HCT116 (cell line): ENCODE results near the gene NFIL3. TPM values are rescaled to one million over a fixed set of nuclear protein-coding genes. Genes with fewer than 3 reads are reported as not detected.

Source experiments
- ATAC-seq: fragments of 200-7000 bp; cut with Tn5 transposase; 2 replicates; pipeline ENCODE4 v1.9.1; 2020; ENCODE audit warnings: mild to moderate bottlenecking, moderate library complexity
- BruUV-seq: library from RNA; stranded (reverse); fragments of 400-500 nt; replicated peaks from 2 replicates; lab custom pipeline; 2021; lab: Mats Ljungman, UMichigan
- CTCF ChIA-PET: fragments of 300-600 bp; sonication (Branson Sonifier 250); formaldehyde crosslinking; loops from one replicate; lab custom pipeline; 2021; ENCODE audit warnings: antibody characterized with exemption; lab: Charles Lee
- POLR2A ChIA-PET: fragments of 300-600, 350-600 bp; sonication (Branson Sonifier 250); formaldehyde crosslinking; loops from one replicate; lab custom pipeline; 2021; ENCODE audit warnings: antibody characterized with exemption; lab: Charles Lee
- RAD21 ChIA-PET, 2 experiments: fragments of 300-600 bp; sonication (Branson Sonifier 250); formaldehyde crosslinking; loops; one replicate each; lab custom pipeline; 2023; ENCODE audit warnings: low total read pairs in 2 of 2; ENCODE audit not compliant: uncharacterized antibody in 2 of 2, unreplicated experiment in 2 of 2, low non-redundant PET in 1 of 2; lab: Charles Lee
- DNase-seq: peaks from one replicate; pipeline ENCODE4 v3.0.0-alpha.2; 2010; ENCODE audit warnings: low read depth, low spot score
- H2AFZ ChIP-seq: fragments of 200-600 bp; shearing (Covaris generic), sonication (generic); 2 replicates; pipeline ENCODE4 v1.6.1; 2017; ENCODE audit warnings: low read depth, mixed run types, mixed read lengths, antibody characterized with exemption, low read length; ENCODE audit not compliant: poor library complexity, severe bottlenecking
- H3K27ac ChIP-seq: 2 replicates; pipeline ENCODE4 v1.5.1; 2012; ENCODE audit warnings: low read depth, low read length
- H3K27me3 ChIP-seq: fragments of 200-600 bp; sonication (generic); 2 replicates; pipeline ENCODE4 v1.6.1; 2016; ENCODE audit warnings: mixed run types, low read length, mixed read lengths; ENCODE audit not compliant: insufficient read depth
- H3K36me3 ChIP-seq, 2 experiments: fragments of 200-500 bp in 1 of 2; fragments of 200-600 bp in 1 of 2; sonication (Bioruptor generic) in 1 of 2; sonication (generic) in 1 of 2; 2 replicates each; pipeline versions ENCODE4 v1.5.1 to v1.6.1; 2014 to 2016; ENCODE audit warnings: low read length in 2 of 2, inconsistent platforms in 1 of 2, mixed read lengths in 1 of 2, mixed run types in 1 of 2; ENCODE audit not compliant: insufficient read depth in 2 of 2, control insufficient read depth in 1 of 2
- H3K4me1 ChIP-seq, 2 experiments: fragments of 200-600 bp in 1 of 2; sonication (generic) in 1 of 2; 2 replicates each; pipeline versions ENCODE4 v1.5.1 to v1.6.1; 2012 to 2017; ENCODE audit warnings: low read length in 2 of 2, inconsistent platforms in 1 of 2, mild to moderate bottlenecking in 1 of 2, mixed read lengths in 1 of 2, mixed run types in 1 of 2, moderate library complexity in 1 of 2; ENCODE audit not compliant: insufficient read depth in 2 of 2, control insufficient read depth in 1 of 2
- H3K4me2 ChIP-seq: fragments of 200-600 bp; sonication (generic); 2 replicates; pipeline ENCODE4 v1.6.1; 2017; ENCODE audit warnings: mixed run types, low read length, mixed read lengths
- H3K4me3 ChIP-seq, 2 experiments: fragments of 200-600 bp in 1 of 2; sonication (generic) in 1 of 2; replicated peaks in 1 of 2; 2 replicates each; pipeline ENCODE4 v1.5.1; 2011 to 2016; ENCODE audit warnings: low read length in 2 of 2, control low read depth in 1 of 2, low read depth in 1 of 2, mild to moderate bottlenecking in 1 of 2, mixed read lengths in 1 of 2, mixed run types in 1 of 2
- H3K79me2 ChIP-seq: fragments of 200-600 bp; sonication (generic); 2 replicates; pipeline ENCODE4 v1.6.1; 2017; ENCODE audit warnings: mild to moderate bottlenecking, mixed run types, low read length, moderate library complexity, mixed read lengths; ENCODE audit not compliant: insufficient read depth
- H3K9ac ChIP-seq: fragments of 200-600 bp; sonication (generic); 2 replicates; pipeline ENCODE4 v1.6.1; 2016; ENCODE audit warnings: low read length, mixed read lengths
- H3K9me2 ChIP-seq: fragments of 200-600 bp; sonication (generic), shearing (Covaris generic); 2 replicates; pipeline ENCODE4 v1.6.1; 2017; ENCODE audit warnings: mixed run types, mild to moderate bottlenecking, moderate library complexity; ENCODE audit not compliant: insufficient read depth
- H3K9me3 ChIP-seq, 2 experiments: fragments of 200-500 bp in 1 of 2; fragments of 200-600 bp in 1 of 2; sonication (Bioruptor generic) in 1 of 2; sonication (generic) in 1 of 2; 2 replicates each; pipeline ENCODE4 v1.6.1; 2014 to 2017; ENCODE audit warnings: low read length in 2 of 2, mixed read lengths in 2 of 2, inconsistent platforms in 1 of 2, low read depth in 1 of 2, mild to moderate bottlenecking in 1 of 2, mixed run types in 1 of 2, moderate library complexity in 1 of 2; ENCODE audit not compliant: control insufficient read depth in 1 of 2, insufficient read depth in 1 of 2
- H4K20me1 ChIP-seq: fragments of 200-600 bp; sonication (generic), shearing (Covaris generic); 2 replicates; pipeline ENCODE4 v1.6.1; 2017; ENCODE audit warnings: mixed run types, mild to moderate bottlenecking, moderate library complexity; ENCODE audit not compliant: insufficient read depth
- ELF1 ChIP-seq: IDR thresholded peaks from 2 replicates; pipeline ENCODE4 v1.6.1; 2012; ENCODE audit warnings: low read depth, borderline replicate concordance
- EZH2 ChIP-seq: fragments of 200-600 bp; sonication (generic); IDR thresholded peaks from 2 replicates; pipeline ENCODE4 v1.6.1; 2017; ENCODE audit warnings: antibody characterized with exemption, mixed run types
- FOSL1 ChIP-seq: IDR thresholded peaks from 2 replicates; pipeline ENCODE4 v1.6.1; 2012; ENCODE audit warnings: low read depth
- POLR2AphosphoS5 ChIP-seq: IDR thresholded peaks from 2 replicates; pipeline ENCODE4 v1.6.1; 2011; ENCODE audit warnings: mild to moderate bottlenecking, low read depth, low read length, moderate library complexity
- RAD21 ChIP-seq: IDR thresholded peaks from 2 replicates; pipeline ENCODE4 v1.6.1; 2012; ENCODE audit warnings: low read depth, mild to moderate bottlenecking
- REST ChIP-seq: IDR thresholded peaks from 2 replicates; pipeline ENCODE4 v1.6.1; 2012; ENCODE audit warnings: low read depth
- SIN3A ChIP-seq: IDR thresholded peaks from 2 replicates; pipeline ENCODE4 v1.6.1; 2012; ENCODE audit warnings: low read depth
- SP1 ChIP-seq: IDR thresholded peaks from 2 replicates; pipeline ENCODE4 v1.6.1; 2012; ENCODE audit warnings: low read depth
- TCF7L2 ChIP-seq: IDR thresholded peaks from 2 replicates; pipeline ENCODE4 v1.7.0; 2011; ENCODE audit warnings: borderline replicate concordance, inconsistent platforms; ENCODE audit not compliant: insufficient read depth, insufficient read length; ENCODE audit errors: extremely low read depth
- YY1 ChIP-seq: IDR thresholded peaks from 2 replicates; pipeline ENCODE4 v1.6.1; 2011; ENCODE audit warnings: low read length, low read depth, moderate library complexity, mild to moderate bottlenecking; ENCODE audit not compliant: insufficient replicate concordance; ENCODE audit errors: extremely low read depth
- ZFX ChIP-seq: fragments of 450-650 bp; IDR thresholded peaks from 2 replicates; pipeline ENCODE4 v1.6.1; 2017
- intact Hi-C: fragments of 100-400 bp; cut with micrococcal nuclease; formaldehyde crosslinking; loops from 2 replicates; pipeline ENCODE4 v1.10.0; 2022
- total RNA-seq: library from RNA; stranded (reverse); gene quantifications from one replicate; pipeline ENCODE4 v1.2.1, GENCODE V29; 2021; ENCODE audit not compliant: unreplicated experiment

Gene NFIL3
- total RNA-seq, 1 experiment from 2014 or later: 38.0 TPM

GRCh38 chr9:91364005-91364404 lies 59.6 kb downstream of the NFIL3 start:
- DNase-seq: no peak
- Histone ChIP-seq H3K9ac (no peak overlapping the region), H2AFZ (no peak overlapping the region), H3K4me2 (no peak overlapping the region), H3K9me2 (no peaks in the 10 kb centered on the region), H3K79me2 (peaks cover 25% of the 10 kb centered on the region), H4K20me1 (no peaks in the 10 kb centered on the region), H3K4me1 (peaks cover 4 to 16% of the 10 kb centered on the region in 2 experiments; a peak in 3 of 4 replicates), H3K27ac (no peak overlapping the region), H3K9me3 (peaks cover 6 to 8% of the 10 kb centered on the region in 2 experiments; a peak in 3 of 4 replicates)
- intact Hi-C loops: loop anchor here (10.0 kb wide), 1 partner anchor 169 kb away; no protein-coding TSS in a partner anchor
- ChIA-PET RAD21 (no interaction called here), POLR2A (no interaction called here), CTCF (no interaction called here)
- no TSS peak for BruUV-seq
- no peak for TF ChIP-seq EZH2
- TF ChIP-seq SP1: no peak
- TF ChIP-seq SIN3A: no peak
- no peak for TF ChIP-seq TCF7L2
- no peak for TF ChIP-seq POLR2AphosphoS5
- TF ChIP-seq RAD21: no peak
- TF ChIP-seq FOSL1: no peak
- no peak for TF ChIP-seq YY1
- no peak for TF ChIP-seq REST
- TF ChIP-seq ELF1: no peak
- no peak for TF ChIP-seq ZFX
- TF ChIP-seq, all 23 proteins: peak for 0
- H3K4me3 ChIP-seq: no peak overlapping the region
- no peaks in the 10 kb centered on the region for H3K27me3 ChIP-seq
- ATAC-seq: no peak
- no peaks in the 10 kb centered on the region for H3K36me3 ChIP-seq
